GM18508 (cell line): Measurements from ENCODE around the gene KPNA1.

ENCODE experiments used
- ATAC-seq: cut with Tn5 transposase; IDR thresholded peaks from one replicate; pipeline ENCODE4 v1.9.1; 2021; ENCODE audit warnings: moderate number of reproducible peaks; ENCODE audit not compliant: insufficient read depth, unreplicated experiment

The KPNA1 gene

GRCh38 chr3:122514123-122515019 is at the start of gene KPNA1:
Gene KPNA1 (minus strand): TSS chr3:122514939. CDS start chr3:122496565, 18,374 bp downstream.
- ATAC-seq: peak; percentile 45

- no peak for ATAC-seq
Observed at GRCh38 chr3:122564155-122564912, 49.6 kb upstream of the KPNA1 start, which contains the start of the genes DTX3L and PARP9. Gene DTX3L (plus strand): TSS chr3:122564338. CDS start chr3:122564427, 89 bp downstream. Gene PARP9 (minus strand): TSS chr3:122564300. CDS start chr3:122559620, 4,680 bp downstream.

GRCh38 chr3:122563717-122564025 is 48.9 kb upstream of the KPNA1 start:
- no peak for ATAC-seq

- no peak for ATAC-seq
Observed at GRCh38 chr3:122562923-122563716, 48.4 kb upstream of the KPNA1 start.

GRCh38 chr3:122560680-122561079 is 45.9 kb upstream of the KPNA1 start:
- ATAC-seq: no peak

- ATAC-seq: no peak
Observed at GRCh38 chr3:122559906-122560305, 45.2 kb upstream of the KPNA1 start.

GRCh38 chr3:122558605-122559004 is 43.9 kb upstream of the KPNA1 start:
- ATAC-seq: no peak

GRCh38 chr3:122557356-122557755 is 42.6 kb upstream of the KPNA1 start:
- no peak for ATAC-seq

- no peak for ATAC-seq
Observed at GRCh38 chr3:122555275-122556071, 40.7 kb upstream of the KPNA1 start.

- no peak for ATAC-seq
Observed at GRCh38 chr3:122553171-122553570, 38.4 kb upstream of the KPNA1 start.

GRCh38 chr3:122548619-122549018 is 33.9 kb upstream of the KPNA1 start:
- no peak for ATAC-seq

- ATAC-seq: no peak
Observed at GRCh38 chr3:122548076-122548475, 33.3 kb upstream of the KPNA1 start.

- no peak for ATAC-seq
Observed at GRCh38 chr3:122546151-122546550, 31.4 kb upstream of the KPNA1 start.

- ATAC-seq: no peak
Observed at GRCh38 chr3:122538956-122539490, 24.3 kb upstream of the KPNA1 start.

- no peak for ATAC-seq
Observed at GRCh38 chr3:122536632-122537001, 21.9 kb upstream of the KPNA1 start.

- ATAC-seq: no peak
Observed at GRCh38 chr3:122535964-122536631, 21.4 kb upstream of the KPNA1 start.

- peak; percentile 98 for ATAC-seq
Observed at GRCh38 chr3:122533931-122534334, 19.2 kb upstream of the KPNA1 start.

GRCh38 chr3:122533480-122533879 is 18.7 kb upstream of the KPNA1 start:
- no peak for ATAC-seq

- ATAC-seq: no peak
Observed at GRCh38 chr3:122530164-122530563, 15.4 kb upstream of the KPNA1 start.
